NCI-H748 (cell line): Measurements from ENCODE around the gene KITLG.
"Not testable (repeated sequence)": the region's sequence is repeated elsewhere in the genome, so short reads cannot be mapped to it uniquely, and the experiment has no call there.

Source experiments
- DNase-seq: peaks from one replicate; lab custom pipeline; 2025; ENCODE audit not compliant: unreplicated experiment; lab: John Stamatoyannopoulos, UW

The KITLG gene

GRCh38 chr12:88544991-88545980, 35.0 kb downstream of the KITLG start:
- DNase-seq = no peak

- no peak for DNase-seq
Measured at GRCh38 chr12:88539893-88540292, 40.4 kb downstream of the KITLG start.

DNA sequence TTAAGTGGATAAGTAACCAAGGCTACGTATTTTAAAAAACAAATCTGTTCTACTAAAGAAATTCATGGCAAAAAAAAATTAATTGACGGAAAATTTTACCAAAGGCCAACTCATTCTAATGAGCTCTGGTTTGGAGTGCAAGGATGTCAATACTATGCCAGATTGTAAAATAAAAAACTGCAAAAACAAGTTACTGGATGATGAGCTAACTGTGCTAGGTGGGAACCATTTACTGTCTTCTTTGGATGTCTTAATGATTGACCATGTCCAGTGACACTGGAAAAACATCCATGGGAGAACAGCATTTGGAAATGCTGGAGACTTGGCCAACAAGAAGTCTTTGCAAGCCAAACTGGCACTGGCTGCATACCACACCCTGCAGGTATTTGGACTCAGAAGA, 41.6 kb downstream of the KITLG start:
- DNase-seq = no peak

GRCh38 chr12:88538250-88538649, 42.0 kb downstream of the KITLG start:
- DNase-seq = no peak

- DNase-seq = peak; percentile 5
Measured at GRCh38 chr12:88530868-88531267, 49.4 kb downstream of the KITLG start.

DNA sequence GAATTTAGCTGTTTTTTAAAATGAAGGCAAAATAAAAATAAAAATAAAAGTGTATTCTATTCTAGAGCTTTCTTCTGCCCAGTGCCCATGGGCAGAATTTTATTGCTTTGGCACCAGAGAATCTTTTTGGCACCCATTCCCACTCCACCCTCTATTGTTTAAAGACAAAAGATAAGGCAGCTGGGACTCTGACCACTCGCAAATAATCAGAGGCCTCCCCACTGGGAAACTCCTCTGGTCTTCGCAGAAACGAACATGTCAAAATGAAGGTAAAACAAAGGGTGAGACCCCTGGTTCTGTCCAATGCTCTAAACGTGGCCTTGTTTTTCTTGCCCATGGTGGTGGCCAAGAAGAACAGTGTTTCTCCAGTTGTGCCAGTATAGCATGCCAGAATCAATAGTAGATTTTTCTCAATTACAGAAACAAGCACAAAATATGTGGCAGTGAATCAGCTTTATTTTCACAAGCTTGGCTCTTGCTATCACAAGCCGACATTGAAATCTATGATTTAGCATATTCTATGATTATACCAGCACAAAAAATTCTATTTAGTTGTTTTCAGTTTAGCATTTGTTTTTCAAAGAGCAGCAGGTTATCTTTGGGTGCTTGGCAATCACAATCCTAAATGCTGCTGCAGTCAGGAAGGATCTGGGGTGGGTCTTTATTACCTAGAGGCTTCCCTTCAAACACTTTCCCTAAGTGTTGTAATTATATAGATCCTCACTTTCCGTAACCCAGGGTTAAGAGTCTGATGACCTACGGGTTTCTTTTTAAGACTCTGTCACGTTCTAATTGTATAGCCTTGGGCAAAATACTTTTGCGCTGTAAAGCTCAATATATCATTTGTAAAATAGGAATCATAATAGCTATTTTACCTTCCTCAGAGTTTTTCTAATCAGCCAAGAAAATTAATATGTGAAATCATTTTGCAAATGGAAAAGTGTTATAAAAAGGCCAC, 50.5 kb downstream of the KITLG start:
- peak; percentile 89 for DNase-seq

DNA sequence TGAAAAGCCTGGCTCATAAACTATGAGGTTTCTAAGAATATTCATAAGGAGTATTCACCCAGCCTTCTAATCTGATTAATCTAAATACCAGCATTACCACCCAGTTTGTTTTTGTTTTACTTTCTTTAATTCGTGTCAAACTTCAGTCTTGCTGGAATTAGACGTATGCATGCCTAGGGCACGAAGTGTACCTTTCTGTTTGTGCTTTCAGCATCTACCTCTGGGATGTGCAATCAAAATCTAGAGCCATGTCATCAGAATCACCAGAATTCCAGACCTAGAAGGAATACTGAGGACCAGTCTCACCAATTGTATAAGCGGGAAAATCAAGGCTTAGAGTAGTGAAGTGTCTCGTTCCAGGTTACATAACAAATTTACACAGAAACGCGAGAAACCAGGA, 57.3 kb downstream of the KITLG start:
- DNase-seq = no peak

DNA sequence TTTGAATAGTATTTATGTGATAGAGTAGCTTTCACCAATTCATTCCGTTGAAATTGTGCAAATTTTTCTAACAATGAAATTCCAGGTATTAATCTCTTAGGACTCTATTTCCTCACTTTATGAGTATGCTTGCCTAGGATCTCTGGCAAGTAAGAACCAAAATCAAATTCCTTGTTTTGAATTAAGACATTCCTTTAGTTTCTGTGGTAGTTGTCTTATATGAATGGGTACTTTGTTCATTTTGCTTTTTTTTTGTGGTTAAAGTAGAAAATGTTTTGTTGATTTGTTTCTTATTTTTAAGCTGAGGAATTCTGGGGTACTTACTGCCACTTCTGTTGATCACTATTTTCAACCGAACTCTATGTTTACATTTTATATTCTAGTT, 59.8 kb downstream of the KITLG start:
- no peak for DNase-seq

- no peak for DNase-seq
Measured at GRCh38 chr12:88519802-88520435, 60.4 kb downstream of the KITLG start.

GRCh38 chr12:88518863-88519403, 61.3 kb downstream of the KITLG start:
- no peak for DNase-seq

- no peak for DNase-seq
Measured at GRCh38 chr12:88516811-88517210, 63.5 kb downstream of the KITLG start.

DNA sequence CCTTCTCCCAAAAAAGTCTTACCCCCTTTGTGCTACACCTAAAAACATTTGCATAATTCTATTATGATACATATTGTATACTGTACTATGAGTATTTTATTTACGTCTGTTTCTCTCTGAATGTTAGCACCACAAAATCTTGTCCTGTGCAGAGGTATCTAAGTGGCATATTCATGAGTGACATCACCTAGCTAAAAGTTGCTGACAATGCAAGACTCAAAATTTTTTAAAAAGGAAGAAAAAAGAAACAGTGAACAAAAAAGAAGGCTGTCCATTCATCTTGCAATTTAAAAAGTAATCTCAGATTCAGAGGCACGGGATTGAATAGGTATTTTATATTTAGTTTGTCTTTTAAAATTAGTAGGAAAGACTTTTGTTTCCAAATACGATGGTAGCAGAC, 69.4 kb downstream of the KITLG start:
- no peak for DNase-seq

- DNase-seq = no peak
Measured at GRCh38 chr12:88509851-88510250, 70.4 kb downstream of the KITLG start.

DNA sequence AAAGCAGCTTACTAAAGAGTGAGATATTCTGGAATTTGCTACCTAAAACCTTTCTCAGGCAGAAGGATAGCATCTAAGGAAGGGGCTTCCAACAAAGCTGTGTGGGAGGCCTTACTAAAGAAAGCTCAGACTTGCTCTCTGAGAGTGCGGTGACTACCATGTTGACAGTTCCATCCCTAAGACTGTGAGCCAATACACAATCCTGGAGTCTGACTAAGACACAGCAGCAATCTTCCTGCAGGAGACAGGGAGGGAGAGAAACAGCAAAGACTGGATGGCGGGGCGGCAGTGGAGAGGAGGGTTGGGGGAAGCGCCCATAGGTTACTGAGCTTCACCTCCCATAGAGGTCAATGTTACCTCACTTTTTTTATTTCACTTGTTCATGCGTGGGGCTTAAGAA, 70.9 kb downstream of the KITLG start:
- no peak for DNase-seq

- DNase-seq = not testable (repeated sequence)
Measured at GRCh38 chr12:88507851-88508250, 72.4 kb downstream of the KITLG start.

- no peak for DNase-seq
Measured at GRCh38 chr12:88507270-88507669, 73.0 kb downstream of the KITLG start.

GRCh38 chr12:88505696-88506095, 74.6 kb downstream of the KITLG start:
- no peak for DNase-seq

DNA sequence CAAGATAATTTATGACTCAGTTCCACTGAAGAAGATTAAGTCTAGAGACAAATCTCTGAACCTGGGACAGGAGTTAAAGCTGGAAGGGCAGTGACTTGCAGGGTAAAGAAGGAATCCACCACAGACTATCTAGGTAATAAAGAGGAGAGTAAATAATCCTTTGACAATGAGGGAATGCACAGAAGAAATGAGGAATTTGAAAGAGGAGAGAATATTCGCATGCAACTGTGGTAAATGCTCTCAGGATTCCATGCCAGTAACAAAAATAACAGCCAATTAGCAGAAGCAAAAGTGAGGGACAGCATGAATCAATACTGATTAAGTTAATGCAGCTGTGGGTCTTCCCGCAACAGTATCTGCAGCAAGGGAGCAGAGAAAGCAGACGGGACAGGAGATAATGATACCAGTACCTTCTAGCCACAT, 77.0 kb downstream of the KITLG start:
- no peak for DNase-seq

DNA sequence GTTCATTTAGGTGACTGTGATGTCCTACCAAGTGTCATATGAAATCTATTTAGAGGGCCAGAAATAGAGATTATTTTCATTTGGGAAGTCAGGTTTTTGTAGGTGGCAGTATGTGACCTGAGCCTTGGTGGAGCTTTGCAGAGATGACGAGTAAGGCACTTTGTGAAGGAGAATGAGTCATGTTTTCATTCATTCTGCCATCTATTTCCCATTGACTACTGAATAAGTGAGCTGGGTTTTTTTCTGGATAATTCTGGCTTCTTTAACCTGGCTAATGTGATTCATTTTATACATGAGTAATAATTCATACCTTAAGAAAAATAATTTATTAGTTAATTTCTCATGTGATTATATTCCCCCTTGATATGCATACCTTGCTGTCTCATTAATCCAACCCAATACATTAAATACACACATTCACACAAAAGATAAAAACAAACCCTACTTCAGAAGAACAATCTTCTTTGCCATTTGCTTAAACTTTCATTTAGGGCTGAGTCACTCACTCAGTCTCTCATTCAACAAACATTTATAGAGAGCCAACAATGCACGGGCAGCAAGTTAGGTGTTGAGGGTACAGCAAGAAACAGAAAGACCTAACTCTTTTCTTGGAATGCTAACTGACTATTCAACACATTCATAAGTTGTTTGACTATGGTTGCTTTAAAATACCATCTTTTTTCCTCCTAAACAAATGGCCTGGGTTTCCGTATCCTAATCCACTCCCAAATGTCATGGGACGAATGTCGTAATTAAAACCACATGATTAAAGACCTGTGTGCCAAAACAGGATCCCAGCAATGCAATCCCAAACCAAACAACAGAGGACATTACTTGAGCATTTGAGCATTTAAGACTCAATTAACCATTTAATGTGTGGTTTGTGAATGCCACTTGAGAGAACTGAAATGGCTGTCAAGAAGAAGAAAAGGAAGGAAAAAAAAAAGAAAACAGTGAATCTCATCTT, 78.0 kb downstream of the KITLG start:
- DNase-seq = no peak

DNA sequence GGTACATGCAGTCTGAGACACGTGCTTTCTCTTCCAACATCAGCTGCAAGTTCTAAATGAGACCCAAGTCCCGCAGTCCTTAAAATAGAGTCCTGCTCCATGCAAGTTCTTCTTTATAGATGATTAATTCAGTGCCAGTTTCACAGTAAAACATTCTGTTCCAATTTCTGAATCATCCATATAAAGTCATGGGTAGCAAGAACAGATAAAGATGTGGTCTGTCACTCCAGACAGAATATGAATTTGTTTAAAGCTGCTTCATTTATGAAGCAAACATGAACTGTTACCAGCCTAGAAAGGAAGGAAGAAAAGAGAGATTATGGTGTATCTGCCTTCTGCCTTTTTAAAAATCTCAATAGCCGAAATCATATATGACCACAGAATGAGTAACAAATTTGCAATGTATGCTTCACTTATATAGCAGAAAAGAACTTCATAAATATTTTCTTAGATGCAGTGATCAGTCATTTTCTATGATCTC, 83.3 kb downstream of the KITLG start:
- DNase-seq = no peak
